Caco-2 (cell line): ENCODE results near the gene ALDH3B1. TPM values are rescaled to one million over a fixed set of nuclear protein-coding genes. Genes with fewer than 3 reads are reported as not detected.
"Not testable (repeated sequence)": the region's sequence is repeated elsewhere in the genome, so short reads cannot be mapped to it uniquely, and the experiment has no call there.

Source experiments
- BruUV-seq: library from RNA; stranded (reverse); fragments of 400-500 nt; replicated peaks from 2 replicates; lab custom pipeline; 2021; lab: Mats Ljungman, UMichigan
- CTCF ChIA-PET: fragments of 300-600 bp; sonication (Branson Sonifier 250); formaldehyde crosslinking; loops from one replicate; lab custom pipeline; 2022; ENCODE audit warnings: antibody characterized with exemption; lab: Charles Lee
- POLR2A ChIA-PET: fragments of 300-600 bp; sonication (Branson Sonifier 250); formaldehyde crosslinking; loops from one replicate; lab custom pipeline; 2022; ENCODE audit warnings: antibody characterized with exemption; lab: Charles Lee
- DNase-seq, 2 experiments: peaks; one replicate each; pipeline versions ENCODE4 v3.0.0 to v3.0.0-alpha.2; 2020 to 2022
- H3K27me3 ChIP-seq: replicated peaks from 2 replicates; pipeline ENCODE4 v1.6.0; 2011; ENCODE audit warnings: low read length; ENCODE audit not compliant: control insufficient read depth, insufficient read depth
- H3K36me3 ChIP-seq: 2 replicates; pipeline ENCODE4 v1.5.1; 2011; ENCODE audit warnings: low read length; ENCODE audit not compliant: control insufficient read depth, insufficient read depth
- H3K4me1 ChIP-seq: fragments of 250-450 bp; sonication (Bioruptor Pico); 2 replicates; pipeline ENCODE4 v1.5.1; 2020; ENCODE audit warnings: mild to moderate bottlenecking
- H3K4me3 ChIP-seq: 2 replicates; pipeline ENCODE4 v1.5.1; 2011; ENCODE audit warnings: low read depth, mild to moderate bottlenecking, control low read depth, low read length
- H3K9me3 ChIP-seq: fragments of 250-450 bp; sonication (Bioruptor Pico); 2 replicates; pipeline ENCODE4 v1.5.1; 2020; ENCODE audit warnings: mild to moderate bottlenecking, moderate library complexity
- H3K27ac Mint-ChIP-seq: one replicate; pipeline ENCODE4 v1.8.0; 2022; ENCODE audit warnings: mixed read lengths; ENCODE audit not compliant: unreplicated experiment
- H3K27me3 Mint-ChIP-seq: one replicate; pipeline ENCODE4 v1.8.0; 2022; ENCODE audit warnings: mixed read lengths; ENCODE audit not compliant: insufficient read depth, unreplicated experiment
- H3K36me3 Mint-ChIP-seq: one replicate; pipeline ENCODE4 v1.8.0; 2022; ENCODE audit warnings: mild to moderate bottlenecking, mixed read lengths; ENCODE audit not compliant: insufficient read depth, unreplicated experiment
- H3K4me1 Mint-ChIP-seq: one replicate; pipeline ENCODE4 v1.8.0; 2022; ENCODE audit warnings: low read depth, mixed read lengths; ENCODE audit not compliant: unreplicated experiment
- H3K4me3 Mint-ChIP-seq: one replicate; pipeline ENCODE4 v1.8.0; 2022; ENCODE audit warnings: mild to moderate bottlenecking, moderate library complexity, mixed read lengths; ENCODE audit not compliant: unreplicated experiment
- H3K9me3 Mint-ChIP-seq: one replicate; pipeline ENCODE4 v1.8.0; 2022; ENCODE audit warnings: mixed read lengths; ENCODE audit not compliant: unreplicated experiment
- CTCF ChIP-seq, 2 experiments: fragments of 200-600 bp in 1 of 2; IDR thresholded peaks; 1 replicate in 1 of 2; 2 replicates in 1 of 2; pipeline versions ENCODE4 v1.5.1 to v1.8.0; 2011 to 2022; ENCODE audit warnings: antibody characterized with exemption in 1 of 2, control low read depth in 1 of 2, inconsistent platforms in 1 of 2, low read depth in 1 of 2, low read length in 1 of 2, mild to moderate bottlenecking in 1 of 2, moderate library complexity in 1 of 2; ENCODE audit not compliant: insufficient read depth in 1 of 2, severe bottlenecking in 1 of 2, unreplicated experiment in 1 of 2
- intact Hi-C: fragments of 100-400 bp; cut with micrococcal nuclease; formaldehyde crosslinking; loops from one replicate; pipeline ENCODE4 v1.10.0; 2022; ENCODE audit not compliant: unreplicated experiment
- total RNA-seq: library from RNA; stranded (reverse); gene quantifications from 2 replicates; pipeline ENCODE4 v1.2.3, GENCODE V29; 2022

Gene ALDH3B1
- total RNA-seq, 1 experiment from 2014 or later = 8.2 TPM

- DNase-seq, H3K4me3 Mint-ChIP-seq, H3K4me3 ChIP-seq, H3K9me3 Mint-ChIP-seq, H3K27me3 ChIP-seq, intact Hi-C loops, H3K27ac Mint-ChIP-seq, CTCF ChIA-PET, H3K4me1 Mint-ChIP-seq, H3K9me3 ChIP-seq, H3K4me1 ChIP-seq, H3K36me3 Mint-ChIP-seq, H3K27me3 Mint-ChIP-seq, BruUV-seq, POLR2A ChIA-PET, H3K36me3 ChIP-seq: not testable (repeated sequence)
These were observed 24.8 kb upstream of the ALDH3B1 start for GRCh38 chr11:67985302-67985701.

GRCh38 chr11:67990546-67991346 lies 19.4 kb upstream of the ALDH3B1 start:
- H3K4me3 ChIP-seq, DNase-seq, H3K4me1 Mint-ChIP-seq, H3K27ac Mint-ChIP-seq, CTCF ChIA-PET, intact Hi-C loops, H3K4me1 ChIP-seq, POLR2A ChIA-PET, H3K4me3 Mint-ChIP-seq, H3K36me3 ChIP-seq, H3K9me3 Mint-ChIP-seq, BruUV-seq, H3K27me3 Mint-ChIP-seq, H3K36me3 Mint-ChIP-seq, H3K27me3 ChIP-seq, H3K9me3 ChIP-seq: not testable (repeated sequence)

GRCh38 chr11:67991347-67992121 lies 18.6 kb upstream of the ALDH3B1 start:
- DNase-seq, H3K36me3 ChIP-seq, H3K4me3 ChIP-seq, CTCF ChIA-PET, H3K4me3 Mint-ChIP-seq, BruUV-seq, POLR2A ChIA-PET, H3K9me3 Mint-ChIP-seq, H3K4me1 Mint-ChIP-seq, H3K27me3 ChIP-seq, H3K36me3 Mint-ChIP-seq, H3K27ac Mint-ChIP-seq, H3K4me1 ChIP-seq, H3K9me3 ChIP-seq, H3K27me3 Mint-ChIP-seq, intact Hi-C loops: not testable (repeated sequence)

- H3K36me3 ChIP-seq, H3K27ac Mint-ChIP-seq, H3K9me3 ChIP-seq, H3K4me3 Mint-ChIP-seq, H3K27me3 ChIP-seq, H3K4me1 ChIP-seq, H3K4me3 ChIP-seq, H3K9me3 Mint-ChIP-seq, POLR2A ChIA-PET, H3K27me3 Mint-ChIP-seq, intact Hi-C loops, H3K4me1 Mint-ChIP-seq, H3K36me3 Mint-ChIP-seq, BruUV-seq: not testable (repeated sequence)
- DNase-seq = peak; percentile 64 to 72
- CTCF ChIA-PET = interaction anchor here (1.1 to 1.2 kb wide), 2 partner anchors 14 to 38 kb away, joined by 4 to 5 read pairs; no protein-coding TSS in a partner anchor
- peak; percentile 65 to 66 for TF ChIP-seq CTCF (IDR thresholded peaks at IDR 0.05; ENCODE audit: insufficient read depth in 1 of 2, low read depth in 1 of 2, low read length in 1 of 2, severe bottlenecking in 1 of 2, unreplicated experiment in 1 of 2)
These were observed 16.3 kb upstream of the ALDH3B1 start for GRCh38 chr11:67993821-67994220.

GRCh38 chr11:67994387-67994786 lies 15.7 kb upstream of the ALDH3B1 start:
- intact Hi-C loops, H3K27ac Mint-ChIP-seq, H3K36me3 Mint-ChIP-seq, H3K4me1 Mint-ChIP-seq, BruUV-seq, DNase-seq, H3K4me1 ChIP-seq, H3K27me3 Mint-ChIP-seq, H3K9me3 Mint-ChIP-seq, H3K36me3 ChIP-seq, H3K4me3 ChIP-seq, H3K4me3 Mint-ChIP-seq, H3K27me3 ChIP-seq, POLR2A ChIA-PET, H3K9me3 ChIP-seq: not testable (repeated sequence)
- CTCF ChIA-PET = interaction anchor here (0.6 to 1.2 kb wide), 3 partner anchors 14 to 321 kb away, joined by 3 to 5 read pairs (median 4); no protein-coding TSS in a partner anchor

GRCh38 chr11:67995129-67995528 lies 15.0 kb upstream of the ALDH3B1 start:
- H3K4me1 Mint-ChIP-seq, H3K9me3 Mint-ChIP-seq, H3K27me3 Mint-ChIP-seq, CTCF ChIA-PET, H3K4me1 ChIP-seq, H3K4me3 ChIP-seq, H3K36me3 Mint-ChIP-seq, DNase-seq, H3K27ac Mint-ChIP-seq, H3K36me3 ChIP-seq, intact Hi-C loops, H3K27me3 ChIP-seq, H3K4me3 Mint-ChIP-seq, POLR2A ChIA-PET, BruUV-seq, H3K9me3 ChIP-seq: not testable (repeated sequence)
